ENCODE measurements around the gene KCNIP4. TPM values are rescaled to one million over a fixed set of nuclear protein-coding genes. Genes with fewer than 3 reads are reported as not detected.

The KCNIP4 gene
- total and polyA plus RNA-seq, 2 of the 8 experiments (the other 6 are each of a cell fraction or from before 2014, with no cell fraction given): 0.06 TPM; not detected in 1

GRCh38 chr4:21451032-21451431 is 497.5 kb downstream of the KCNIP4 start:
- ChIA-PET CTCF (ENCODE audit: partially characterized antibody) (no interaction called here), POLR2A (ENCODE audit: partially characterized antibody) (no interaction called here)
- 94% methylated on average over 1 of the region's 1 CpG; no CpG with 5 or more reads in 1 of the 2 experiments for WGBS, 2 experiments (ENCODE audit: extremely low coverage in 1 of 2, insufficient coverage in 1 of 2, insufficient read length in 1 of 2, insufficient replicate concordance in 2 of 2, low coverage in 1 of 2, low lambda C conversion rate in 2 of 2, missing lambda C conversion rate in 1 of 2)
- no peak overlapping the region for H2BK20ac ChIP-seq (ENCODE audit: low read length)
- H4K91ac ChIP-seq (replicated peaks; ENCODE audit: insufficient read length, low read length): no peak overlapping the region
- no peak overlapping the region for H2AFZ ChIP-seq (ENCODE audit: low read length)
- DNase-seq (ENCODE audit: low read depth in 1 of 2, low spot score in 2 of 2) (no peak), FAIRE-seq (no peak)
- no peak overlapping the region for H3K56ac ChIP-seq (replicated peaks; ENCODE audit: insufficient read length, low read depth, low read length)
- H2BK120ac ChIP-seq (replicated peaks; ENCODE audit: low read depth, low read length): no peak overlapping the region
- no peak overlapping the region for H3K14ac ChIP-seq (ENCODE audit: insufficient read length)
- no peak overlapping the region for H3K4ac ChIP-seq (replicated peaks; ENCODE audit: insufficient read length, low read depth, low read length)
- H3K23ac ChIP-seq (ENCODE audit: insufficient read length): no peak overlapping the region
- no peak overlapping the region for H2BK12ac ChIP-seq (ENCODE audit: low read depth, low read length)
- H2AK5ac ChIP-seq (ENCODE audit: low read depth, low read length): no peak overlapping the region
- H3K27me3 ChIP-seq (replicated peaks in 1 of 4; ENCODE audit: control insufficient read depth in 3 of 4, extremely low read depth in 1 of 4, insufficient read depth in 3 of 4, low read length in 3 of 4): no peaks in the 10 kb centered on the region
- no peak overlapping the region for H3K18ac ChIP-seq (ENCODE audit: extremely low read depth, low read length)
- H3K4me2 ChIP-seq (ENCODE audit: insufficient read depth in 1 of 2, low read depth in 2 of 2, low read length in 2 of 2): no peak overlapping the region
- no peaks in the 10 kb centered on the region for H3K23me2 ChIP-seq (ENCODE audit: low read depth, low read length)
- H2BK5ac ChIP-seq (ENCODE audit: low read depth, low read length): no peak overlapping the region
- H3K79me1 ChIP-seq (ENCODE audit: low read depth, low read length): no peaks in the 10 kb centered on the region
- no peaks in the 10 kb centered on the region for H4K20me1 ChIP-seq (replicated peaks in 1 of 2; ENCODE audit: control insufficient read depth in 1 of 2, insufficient read depth in 2 of 2, low read length in 2 of 2)
- H4K8ac ChIP-seq (ENCODE audit: extremely low read depth, insufficient read depth, low read length): no peak overlapping the region
- no peak overlapping the region for H2BK15ac ChIP-seq (ENCODE audit: low read length)
- no peaks in the 10 kb centered on the region for H3K9me3 ChIP-seq (ENCODE audit: insufficient read depth in 2 of 2, low read depth in 1 of 2, low read length in 1 of 2)
- no peaks in the 10 kb centered on the region for H3K36me3 ChIP-seq (ENCODE audit: control insufficient read depth in 2 of 4, insufficient read depth in 4 of 4, low read length in 3 of 4)
- H3K79me2 ChIP-seq (ENCODE audit: control insufficient read depth in 1 of 2, insufficient read depth in 2 of 2, low read length in 2 of 2): no peaks in the 10 kb centered on the region
- no peak overlapping the region for H3K9ac ChIP-seq (replicated peaks in 1 of 4; ENCODE audit: extremely low read depth in 1 of 4, low read depth in 3 of 4, low read length in 3 of 4)
- H4K5ac ChIP-seq (ENCODE audit: insufficient read length, low read depth, low read length): no peak overlapping the region
- no peaks in the 10 kb centered on the region for H3K4me1 ChIP-seq (replicated peaks in 1 of 4; ENCODE audit: control insufficient read depth in 3 of 4, insufficient read depth in 4 of 4, low read length in 3 of 4)
- no peak overlapping the region for H3K27ac ChIP-seq (ENCODE audit: low read depth, low read length)
- no peak overlapping the region for H3K4me3 ChIP-seq (ENCODE audit: extremely low read depth in 1 of 4, insufficient read depth in 2 of 4, low read depth in 3 of 4, low read length in 4 of 4)
- TF ChIP-seq SUZ12 (IDR thresholded peaks at IDR 0.05; ENCODE audit: low read length) (no peak), TBP (IDR thresholded peaks at IDR 0.05; ENCODE audit: low read depth, low read length) (no peak), SP1 (IDR thresholded peaks at IDR 0.05; ENCODE audit: low read depth, low read length) (no peak), GTF2F1 (IDR thresholded peaks at IDR 0.05; ENCODE audit: borderline replicate concordance, low read depth, low read length) (no peak), NANOG (IDR thresholded peaks at IDR 0.05; ENCODE audit: insufficient read depth, low read depth, low read length, poor library complexity, severe bottlenecking) (no peak)

Measured in H1 (cell line).